ENCODE data around the gene EGF. TPM values are rescaled to one million over a fixed set of nuclear protein-coding genes. Genes with fewer than 3 reads are reported as not detected.
"Not testable (repeated sequence)": the region's sequence is repeated elsewhere in the genome, so short reads cannot be mapped to it uniquely, and the experiment has no call there.

Gene EGF
- total RNA-seq, 1 donor = 0.09 TPM

- DNase-seq (ENCODE audit: low read depth) = no peak
- H3K4me3 ChIP-seq (ENCODE audit: low read depth, low read length) = no peak overlapping the region
- no peak for TF ChIP-seq CTCF (IDR thresholded peaks at IDR 0.05; ENCODE audit: insufficient read depth, low read length)
Measured at GRCh38 chr4:109928327-109929045, 15.8 kb downstream of the EGF start.

GRCh38 chr4:109930464-109930863 is 17.8 kb downstream of the EGF start:
- no peak for TF ChIP-seq CTCF (IDR thresholded peaks at IDR 0.05; ENCODE audit: insufficient read depth, low read length)
- no peak overlapping the region for H3K4me3 ChIP-seq (ENCODE audit: low read depth, low read length)
- DNase-seq (ENCODE audit: low read depth) = no peak

- no peak for TF ChIP-seq CTCF (IDR thresholded peaks at IDR 0.05; ENCODE audit: insufficient read depth, low read length)
- no peak overlapping the region for H3K4me3 ChIP-seq (ENCODE audit: low read depth, low read length)
- DNase-seq (ENCODE audit: low read depth) = no peak
Measured at GRCh38 chr4:109930872-109931271, 18.2 kb downstream of the EGF start.

GRCh38 chr4:109931318-109931717 is 18.6 kb downstream of the EGF start:
- no peak overlapping the region for H3K4me3 ChIP-seq (ENCODE audit: low read depth, low read length)
- no peak for TF ChIP-seq CTCF (IDR thresholded peaks at IDR 0.05; ENCODE audit: insufficient read depth, low read length)
- no peak for DNase-seq (ENCODE audit: low read depth)

GRCh38 chr4:109937352-109937751 is 24.7 kb downstream of the EGF start:
- not testable (repeated sequence) for DNase-seq (ENCODE audit: low read depth); H3K4me3 ChIP-seq (ENCODE audit: low read depth, low read length)

- TF ChIP-seq CTCF (IDR thresholded peaks at IDR 0.05; ENCODE audit: insufficient read depth, low read length) = no peak
- no peak overlapping the region for H3K4me3 ChIP-seq (ENCODE audit: low read depth, low read length)
- DNase-seq (ENCODE audit: low read depth) = no peak
Measured at GRCh38 chr4:109939190-109939589, 26.5 kb downstream of the EGF start.

GRCh38 chr4:109942292-109942926 is 29.7 kb downstream of the EGF start:
- no peak for TF ChIP-seq CTCF (IDR thresholded peaks at IDR 0.05; ENCODE audit: insufficient read depth, low read length)
- no peak for DNase-seq (ENCODE audit: low read depth)
- H3K4me3 ChIP-seq (ENCODE audit: low read depth, low read length) = no peak overlapping the region
